K562 (cell line): ENCODE measurements around the gene PRLH. TPM values are rescaled to one million over a fixed set of nuclear protein-coding genes. Genes with fewer than 3 reads are reported as not detected.

Source experiments
- ATAC-seq: fragments of 200-7000 bp; cut with Tn5 transposase; 3 replicates; pipeline ENCODE4 v1.9.1; 2020; ENCODE audit warnings: moderate library complexity
- BruUV-seq: library from RNA; stranded (reverse); fragments of 400-500 nt; replicated peaks from 2 replicates; lab custom pipeline; 2021; lab: Mats Ljungman, UMichigan
- CTCF ChIA-PET: fragments of 300-600 bp; formaldehyde crosslinking; extraction: SDS; loops from one replicate; lab custom pipeline; 2021; ENCODE audit warnings: low intra/inter-chr PET ratio; lab: Yijun Ruan, JAX
- POLR2A ChIA-PET: fragments of 300-600, 350-650 bp; sonication (Branson Sonifier 250); formaldehyde crosslinking; extraction: SDS; loops from one replicate; lab custom pipeline; 2021; ENCODE audit warnings: antibody characterized with exemption, inconsistent platforms; lab: Yijun Ruan, JAX
- DNase-seq, 4 experiments: peaks; one replicate each; pipeline versions ENCODE4 v3.0.0 to v3.0.0-alpha.2; 2011 to 2018; ENCODE audit warnings: low spot score in 3 of 4, mixed read lengths in 3 of 4; ENCODE audit errors: extremely low read depth in 1 of 4
- FAIRE-seq: peaks from 2 replicates; lab custom pipeline; 2011; peaks lifted over from hg19 to GRCh38; lab: Jason Lieb, UNC
- H2AFZ ChIP-seq: 2 replicates; pipeline ENCODE4 v1.6.0; 2011; ENCODE audit warnings: low read depth, low read length, control low read depth, inconsistent platforms
- H3K27ac ChIP-seq: fragments of 200-600 bp; 3 replicates; pipeline ENCODE4 v1.8.0; 2011; ENCODE audit warnings: low read depth, mild to moderate bottlenecking, control low read depth, inconsistent platforms, low read length, moderate library complexity, mixed read lengths; ENCODE audit errors: extremely low read depth
- H3K27me3 ChIP-seq, 2 experiments: fragments of 300-600 bp in 1 of 2; 2 replicates in 1 of 2; 3 replicates in 1 of 2; pipeline versions ENCODE4 v1.6.0 to v1.8.0; 2011; ENCODE audit warnings: inconsistent platforms in 2 of 2, low read length in 2 of 2, mild to moderate bottlenecking in 1 of 2, mixed read lengths in 1 of 2, moderate library complexity in 1 of 2; ENCODE audit not compliant: control insufficient read depth in 2 of 2, insufficient read depth in 2 of 2
- H3K36me3 ChIP-seq: fragments of 300-600 bp; 3 replicates; pipeline ENCODE4 v1.8.0; 2011; ENCODE audit warnings: mild to moderate bottlenecking, low read length, inconsistent platforms; ENCODE audit not compliant: control insufficient read depth, insufficient read depth
- H3K4me1 ChIP-seq, 2 experiments: fragments of 200-600 bp in 1 of 2; replicated peaks in 1 of 2; 2 replicates in 1 of 2; 3 replicates in 1 of 2; pipeline versions ENCODE4 v1.5.1 to v1.8.0; 2011; ENCODE audit warnings: inconsistent platforms in 2 of 2, low read length in 2 of 2, mild to moderate bottlenecking in 1 of 2, mixed read lengths in 1 of 2, moderate library complexity in 1 of 2; ENCODE audit not compliant: control insufficient read depth in 2 of 2, insufficient read depth in 2 of 2
- H3K4me2 ChIP-seq: 2 replicates; pipeline ENCODE4 v1.6.1; 2011; ENCODE audit warnings: low read length, control low read depth, inconsistent platforms, mixed read lengths; ENCODE audit not compliant: insufficient read depth
- H3K4me3 ChIP-seq: fragments of 200-600 bp; sonication (generic), shearing (Covaris generic); 2 replicates; pipeline ENCODE4 v1.5.1; 2016; ENCODE audit warnings: control low read depth, inconsistent platforms
- H3K79me2 ChIP-seq: fragments of 200-600 bp; 3 replicates; pipeline ENCODE4 v1.8.0; 2011; ENCODE audit warnings: low read length, inconsistent platforms; ENCODE audit not compliant: control insufficient read depth, insufficient read depth
- H3K9ac ChIP-seq, 2 experiments: 2 replicates each; pipeline versions ENCODE4 v1.6.0 to v1.6.1; 2011; ENCODE audit warnings: low read depth in 2 of 2, low read length in 2 of 2, control low read depth in 1 of 2, inconsistent platforms in 1 of 2, mild to moderate bottlenecking in 1 of 2, mixed read lengths in 1 of 2; ENCODE audit not compliant: insufficient read depth in 1 of 2
- H3K9me1 ChIP-seq: one replicate; pipeline ENCODE4 v1.6.0; 2011; ENCODE audit warnings: inconsistent platforms, mild to moderate bottlenecking, low read length, moderate library complexity; ENCODE audit not compliant: control insufficient read depth, insufficient read depth
- H3K9me3 ChIP-seq: replicated peaks from 2 replicates; pipeline ENCODE4 v1.5.1; 2011; ENCODE audit warnings: low read depth, low read length, inconsistent platforms; ENCODE audit not compliant: control insufficient read depth, insufficient read depth
- H4K20me1 ChIP-seq: replicated peaks from 2 replicates; pipeline ENCODE4 v1.6.1; 2011; ENCODE audit warnings: low read length, inconsistent platforms, mixed read lengths; ENCODE audit not compliant: control insufficient read depth, insufficient read depth
- ARID3A ChIP-seq: IDR thresholded peaks from 2 replicates; pipeline ENCODE4 v1.6.1; 2012; ENCODE audit warnings: low read depth, low read length, improper control_type of control experiment, borderline replicate concordance
- CTCF ChIP-seq, 3 experiments: IDR thresholded peaks in 2 of 3; conservative IDR thresholded peaks in 1 of 3; 2 replicates each; pipeline ENCODE4 v1.5.1; 2011 to 2012; ENCODE audit warnings: low read length in 3 of 3, mild to moderate bottlenecking in 3 of 3, control low read depth in 2 of 3, improper control_type of control experiment in 1 of 3, inconsistent platforms in 1 of 3, low read depth in 1 of 3, mixed read lengths in 1 of 3, moderate library complexity in 1 of 3; ENCODE audit not compliant: insufficient read depth in 2 of 3
- DEAF1 ChIP-seq: fragments of 450-650 bp; formaldehyde crosslinking; IDR thresholded peaks from 2 replicates; pipeline ENCODE4 v1.4.0; 2020; ENCODE audit warnings: mild to moderate bottlenecking, moderate library complexity
- IRF1 ChIP-seq: sonication (generic); formaldehyde crosslinking; IDR thresholded peaks from 2 replicates; pipeline ENCODE4 v1.8.0; 2022; ENCODE audit warnings: missing genetic modification reagents, mild to moderate bottlenecking, borderline replicate concordance
- MNT ChIP-seq, 2 experiments: fragments of 450-650 bp; conservative IDR thresholded peaks; 2 replicates each; pipeline ENCODE4 v1.6.1; 2017; ENCODE audit warnings: mild to moderate bottlenecking in 2 of 2, moderate library complexity in 2 of 2
- RBBP5 ChIP-seq: fragments of 200-600 bp; sonication (generic); IDR thresholded peaks from 2 replicates; pipeline ENCODE4 v1.6.1; 2012; ENCODE audit warnings: borderline replicate concordance, mild to moderate bottlenecking, low read length, control low read depth, inconsistent platforms; ENCODE audit not compliant: insufficient read depth, poor library complexity, severe bottlenecking
- WGBS: fragments of 100-300 bp; shearing (Covaris generic); methylation state at CpG from one replicate; pipeline ENCODE4 v1.1.6; 2016; ENCODE audit warnings: low coverage, mixed read lengths; ENCODE audit not compliant: insufficient coverage; ENCODE audit errors: missing lambda C conversion rate; 5-methylcytosine and 5-hydroxymethylcytosine counted together
- in situ Hi-C: fragments of 300-500 bp; cut with MboI; formaldehyde crosslinking; loops from 4 replicates; pipeline ENCODE4 v1.15.0; 2018; ENCODE audit warnings: inconsistent platforms, mixed read lengths
- intact Hi-C: fragments of 100-400 bp; cut with micrococcal nuclease; formaldehyde crosslinking; loops from 2 replicates; pipeline ENCODE4 v1.14.2; 2022
- polyA plus RNA-seq, 8 experiments: library from polyadenylated mRNA; depleted of rRNA in 4 of 8; stranded (reverse) in 5 of 8; unstranded in 3 of 8; fragments of >200 nt; fragmentation: Nextera tagmentation in 2 of 8; fragmentation: Illumina TruSeq in 1 of 8; extraction: Ambion mirVana in 2 of 8; extraction: Trizol in 1 of 8; gene quantifications; 2 replicates each; pipeline versions ENCODE4 v1.2.1 to v1.2.3, GENCODE V29; 2011 to 2014; ENCODE audit warnings: inconsistent platforms in 1 of 8, missing spikeins in 1 of 8
- total RNA-seq, 7 experiments: library from RNA; depleted of rRNA in 6 of 7; stranded (reverse); fragments of >200 nt in 6 of 7; fragmentation: Illumina TruSeq in 2 of 7; extraction: Trizol in 2 of 7; gene quantifications; 2 replicates each; pipeline versions ENCODE4 v1.2.1 to v1.2.3, GENCODE V29; 2011 to 2021; ENCODE audit warnings: low replicate concordance in 1 of 7

Gene PRLH
- total and polyA plus RNA-seq, 9 of the 15 experiments (the other 6 are each of a cell fraction or from before 2014, with no cell fraction given) = not detected

- in situ Hi-C loops (loop anchor here (10.0 kb wide), 1 partner anchor 441 kb away; no protein-coding TSS in a partner anchor), intact Hi-C loops (no loop called here)
- no TSS peak for BruUV-seq
- no peaks in the 10 kb centered on the region for H4K20me1 ChIP-seq
- H3K4me3 ChIP-seq = no peak overlapping the region
- H3K9me1 ChIP-seq = no peaks in the 10 kb centered on the region
- POLR2A ChIA-PET = no interaction called here
- WGBS = 0% methylated on average over 1 of the region's 1 CpG
- CTCF ChIA-PET = no interaction called here
- TF ChIP-seq CTCF (IDR thresholded peaks at IDR 0.05 in 2 of 3, conservative IDR thresholded peaks at IDR 0.05 in 1 of 3; ENCODE audit: insufficient read depth in 2 of 3, low read depth in 1 of 3, low read length in 3 of 3) (no peak), RBBP5 (no peak), MNT (conservative IDR thresholded peaks at IDR 0.05) (no peak), DEAF1 (CRISPR knock-in tag) (no peak), ARID3A (no peak), IRF1 (CRISPR knock-in tag) (no peak)
- no peak overlapping the region for H3K9ac ChIP-seq
- no peak overlapping the region for H3K4me2 ChIP-seq
- H3K79me2 ChIP-seq = no peaks in the 10 kb centered on the region
- FAIRE-seq (peak; percentile 76), DNase-seq (no peak), ATAC-seq (no peak)
- no peaks in the 10 kb centered on the region; the same call in 1 of the 2 replicates for H3K9me3 ChIP-seq
- no peak overlapping the region for H3K27ac ChIP-seq
- no peaks in the 10 kb centered on the region for H3K36me3 ChIP-seq
- peaks cover 4 to 36% of the 10 kb centered on the region in 2 experiments; a peak in 4 of 5 replicates for H3K27me3 ChIP-seq
- H2AFZ ChIP-seq = no peak overlapping the region
- H3K4me1 ChIP-seq = no peaks in the 10 kb centered on the region; a peak in 1 of 5 replicates
Measured at GRCh38 chr2:237565974-237566373, 400 bp upstream of the PRLH start.
